Prostate gland (tissue), 2 donors: ENCODE results near the gene DCC.

ENCODE experiments used
- CTCF ChIP-seq, 4 experiments: fragments of 200-600 bp in 2 of 4; fragments of 450-650 bp in 2 of 4; sonication (generic) in 2 of 4; IDR thresholded peaks; 1 replicate in 3 of 4; 2 replicates in 1 of 4; pipeline ENCODE4 v1.5.1; 2016 to 2019; ENCODE audit warnings: antibody characterized with exemption in 4 of 4, mild to moderate bottlenecking in 2 of 4, moderate library complexity in 2 of 4
- POLR2A ChIP-seq: fragments of 450-650 bp; IDR thresholded peaks from one replicate; pipeline ENCODE4 v1.6.1; 2016; ENCODE audit warnings: antibody characterized with exemption, mild to moderate bottlenecking
- POLR2AphosphoS5 ChIP-seq: sonication (generic); formaldehyde crosslinking; IDR thresholded peaks from one replicate; pipeline ENCODE4 v1.6.1; 2017; ENCODE audit warnings: antibody characterized with exemption

GRCh38 chr18:53489266-53489665, 1149.3 kb downstream of the DCC start:
- TF ChIP-seq POLR2A (no peak), CTCF (IDR thresholded peaks at IDR 0.05) (no peak), POLR2AphosphoS5 (no peak)
